ENCODE data around the gene NFIB. TPM values are rescaled to one million over a fixed set of nuclear protein-coding genes. Genes with fewer than 3 reads are reported as not detected.

NFIB gene
- total RNA-seq, 1 experiment from 2014 or later = 75.8 TPM

GRCh38 chr9:14189146-14189545, 124.8 kb downstream of the NFIB start:
- intact Hi-C loops (cut with micrococcal nuclease; ENCODE audit: unreplicated experiment) = no loop called here
- Mint-ChIP-seq H3K27me3 (ENCODE audit: unreplicated experiment) (no peaks in the 10 kb centered on the region), H3K4me3 (ENCODE audit: low read depth, unreplicated experiment) (no peak overlapping the region), H3K27ac (ENCODE audit: unreplicated experiment) (no peak overlapping the region), H3K9me3 (ENCODE audit: low read depth, unreplicated experiment) (peaks cover 2% of the 10 kb centered on the region), H3K36me3 (ENCODE audit: insufficient read depth, unreplicated experiment) (no peaks in the 10 kb centered on the region), H3K4me1 (ENCODE audit: low read depth, unreplicated experiment) (peaks cover 42% of the 10 kb centered on the region)
- no peak for TF ChIP-seq CTCF (IDR thresholded peaks at IDR 0.05; ENCODE audit: unreplicated experiment)
- BruUV-seq (replicated peaks) = no TSS peak
- CTCF ChIA-PET = interaction anchor here (0.6 kb wide), 1 partner anchor 129 kb away, joined by 4 read pairs; no protein-coding TSS in a partner anchor
- DNase-seq = no peak

GRCh38 chr9:14188538-14188937, 125.4 kb downstream of the NFIB start:
- Mint-ChIP-seq H3K36me3 (ENCODE audit: insufficient read depth, unreplicated experiment) (no peaks in the 10 kb centered on the region), H3K27me3 (ENCODE audit: unreplicated experiment) (no peaks in the 10 kb centered on the region), H3K9me3 (ENCODE audit: low read depth, unreplicated experiment) (peaks cover 2% of the 10 kb centered on the region), H3K27ac (ENCODE audit: unreplicated experiment) (no peak overlapping the region), H3K4me3 (ENCODE audit: low read depth, unreplicated experiment) (no peak overlapping the region), H3K4me1 (ENCODE audit: low read depth, unreplicated experiment) (peaks cover 48% of the 10 kb centered on the region)
- no peak for DNase-seq
- BruUV-seq (replicated peaks) = no TSS peak
- CTCF ChIA-PET = interaction anchor here (0.6 kb wide), 2 partner anchors 61 to 130 kb away, joined by 4 read pairs; no protein-coding TSS in a partner anchor
- no peak for TF ChIP-seq CTCF (IDR thresholded peaks at IDR 0.05; ENCODE audit: unreplicated experiment)
- intact Hi-C loops (cut with micrococcal nuclease; ENCODE audit: unreplicated experiment) = no loop called here

- Mint-ChIP-seq H3K4me3 (ENCODE audit: low read depth, unreplicated experiment) (no peak overlapping the region), H3K9me3 (ENCODE audit: low read depth, unreplicated experiment) (peaks cover 2% of the 10 kb centered on the region), H3K27ac (ENCODE audit: unreplicated experiment) (no peak overlapping the region), H3K36me3 (ENCODE audit: insufficient read depth, unreplicated experiment) (no peaks in the 10 kb centered on the region), H3K27me3 (ENCODE audit: unreplicated experiment) (no peaks in the 10 kb centered on the region), H3K4me1 (ENCODE audit: low read depth, unreplicated experiment) (peaks cover 49% of the 10 kb centered on the region)
- CTCF ChIA-PET = interaction anchor here (0.6 kb wide), 1 partner anchor 60 kb away, joined by 4 read pairs; no protein-coding TSS in a partner anchor
- intact Hi-C loops (cut with micrococcal nuclease; ENCODE audit: unreplicated experiment) = no loop called here
- BruUV-seq (replicated peaks) = no TSS peak
- DNase-seq = no peak
- no peak for TF ChIP-seq CTCF (IDR thresholded peaks at IDR 0.05; ENCODE audit: unreplicated experiment)
Measured at GRCh38 chr9:14188011-14188410, 125.9 kb downstream of the NFIB start.

GRCh38 chr9:14186096-14186495, 127.8 kb downstream of the NFIB start:
- TF ChIP-seq CTCF (IDR thresholded peaks at IDR 0.05; ENCODE audit: unreplicated experiment) = no peak
- Mint-ChIP-seq H3K4me1 (ENCODE audit: low read depth, unreplicated experiment) (peaks cover 58% of the 10 kb centered on the region), H3K9me3 (ENCODE audit: low read depth, unreplicated experiment) (no peaks in the 10 kb centered on the region), H3K27ac (ENCODE audit: unreplicated experiment) (peak overlapping the region; percentile 94), H3K36me3 (ENCODE audit: insufficient read depth, unreplicated experiment) (peaks cover 4% of the 10 kb centered on the region), H3K4me3 (ENCODE audit: low read depth, unreplicated experiment) (no peak overlapping the region), H3K27me3 (ENCODE audit: unreplicated experiment) (no peaks in the 10 kb centered on the region)
- no peak for DNase-seq
- no TSS peak for BruUV-seq (replicated peaks)
- intact Hi-C loops (cut with micrococcal nuclease; ENCODE audit: unreplicated experiment) = no loop called here
- CTCF ChIA-PET = interaction anchor here (1.1 kb wide), 1 partner anchor 21 kb away, joined by 12 read pairs; no protein-coding TSS in a partner anchor

All from Calu3 (cell line).